Measurements from ENCODE around the gene MRPL32. TPM values are rescaled to one million over a fixed set of nuclear protein-coding genes. Genes with fewer than 3 reads are reported as not detected.
A peak's percentile ranks its signal among the peaks of the same experiment; 100 is the strongest.
"Not testable (repeated sequence)": the region's sequence is repeated elsewhere in the genome, so short reads cannot be mapped to it uniquely, and the experiment has no call there.

The MRPL32 gene
- 10 to 100 TPM; 47.2 to 47.4 TPM for total RNA-seq

DNA sequence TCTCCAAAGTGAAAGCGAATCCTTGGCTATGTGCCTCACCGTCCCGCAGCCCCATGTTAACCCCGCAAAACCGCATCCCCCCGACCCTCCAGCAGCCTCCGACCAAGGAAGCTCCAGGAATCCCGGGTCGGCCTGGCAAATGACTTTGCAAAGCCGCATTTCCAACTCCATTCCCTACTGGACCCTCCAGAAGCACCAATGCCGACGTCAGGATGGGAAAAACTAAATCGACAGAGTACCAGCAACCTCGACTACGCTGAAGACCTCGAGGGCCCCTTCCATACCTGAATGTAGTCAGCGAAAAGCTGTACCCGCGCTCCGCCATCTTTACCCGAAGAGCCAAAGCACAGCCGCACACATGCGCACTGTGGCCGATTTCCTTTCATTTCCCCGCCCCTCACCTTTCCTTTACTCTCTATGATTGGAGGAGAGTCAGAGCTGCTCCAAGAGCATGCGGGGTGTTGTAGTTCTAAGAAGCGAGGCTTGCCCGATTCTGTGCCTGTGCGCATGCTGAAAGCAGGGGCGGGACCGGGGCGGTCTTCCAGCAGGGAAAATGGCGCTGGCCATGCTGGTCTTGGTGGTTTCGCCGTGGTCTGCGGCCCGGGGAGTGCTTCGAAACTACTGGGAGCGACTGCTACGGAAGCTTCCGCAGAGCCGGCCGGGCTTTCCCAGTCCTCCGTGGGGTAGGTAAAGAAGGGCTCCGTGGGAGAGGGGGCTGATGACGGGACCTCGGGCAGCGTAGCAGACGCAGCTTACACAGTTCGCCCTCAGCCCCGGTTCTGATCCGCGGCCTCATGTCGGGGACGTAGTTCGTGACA is at the start of gene MRPL32, which contains the start of gene PSMA2:
TSS of gene MRPL32 (plus strand) at position 543 of the 818 bp plus-strand sequence. CDS start at position 554, 11 bp downstream.
TSS of gene PSMA2 (minus strand) at position 341 of the 818 bp plus-strand sequence. CDS start at position 325, 16 bp downstream.
- Mint-ChIP-seq H3K9me3 (no peaks in the 10 kb centered on the region), H3K27ac (peak within 1 kb of the TSS; percentile 93), H3K4me3 (peak within 1 kb of the TSS; percentile 97), H3K4me1 (peaks cover 67% of the 10 kb centered on the region), H3K36me3 (ENCODE audit: low read depth) (peaks cover 59% of the 10 kb centered on the region), H3K27me3 (no peaks in the 10 kb centered on the region)
- POLR2A ChIA-PET: interaction anchor here (0.6 to 5.8 kb wide), 16 partner anchors 8 to 826 kb away, joined by 3 to 96 read pairs (median 6); partner anchors contain the start of genes BLVRA, C7orf25, COA1 and STK17A
- CTCF ChIA-PET: interaction anchor here (0.8 to 2.6 kb wide), 9 partner anchors 8 to 787 kb away, joined by 3 to 28 read pairs (median 4); partner anchors contain the start of gene STK17A
- peak; percentile 95 for DNase-seq

DNA sequence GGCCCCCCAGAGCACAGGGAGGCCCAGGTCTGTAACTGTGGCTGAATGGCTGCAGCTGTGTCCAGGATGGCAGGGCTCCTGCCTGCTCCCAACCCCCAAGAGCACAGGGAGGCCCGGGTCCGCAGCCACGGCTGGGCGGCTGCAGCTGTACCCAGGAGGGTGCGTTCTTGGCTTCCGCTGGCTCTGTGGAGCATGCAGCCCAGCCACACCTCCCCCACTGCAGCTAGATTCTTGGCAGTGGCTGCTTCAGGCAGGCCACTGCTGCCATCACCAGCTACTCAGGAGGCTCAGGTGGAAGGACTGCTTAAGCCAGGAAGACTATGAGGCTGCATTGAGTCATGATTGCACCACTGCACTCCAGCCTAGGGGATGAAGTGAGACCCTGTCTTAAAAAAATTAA is 48.2 kb upstream of the MRPL32 start:
- H3K4me3 Mint-ChIP-seq: no peak overlapping the region
- peaks cover 15% of the 10 kb centered on the region for H3K4me1 Mint-ChIP-seq
- H3K36me3 Mint-ChIP-seq (ENCODE audit: low read depth): no peaks in the 10 kb centered on the region
- no peak overlapping the region for H3K27ac Mint-ChIP-seq
- CTCF ChIA-PET: no interaction called here
- peaks cover 22% of the 10 kb centered on the region for H3K27me3 Mint-ChIP-seq
- no peaks in the 10 kb centered on the region for H3K9me3 Mint-ChIP-seq
- DNase-seq: no peak
- POLR2A ChIA-PET: no interaction called here

- Mint-ChIP-seq H3K27me3 (peaks cover 22% of the 10 kb centered on the region), H3K4me1 (peaks cover 18% of the 10 kb centered on the region)
- H3K4me3 Mint-ChIP-seq; CTCF ChIA-PET; POLR2A ChIA-PET; DNase-seq; H3K36me3 Mint-ChIP-seq (ENCODE audit: low read depth); H3K27ac Mint-ChIP-seq; H3K9me3 Mint-ChIP-seq: not testable (repeated sequence)
Observed at GRCh38 chr7:42885183-42885582, 47.0 kb upstream of the MRPL32 start.

DNA sequence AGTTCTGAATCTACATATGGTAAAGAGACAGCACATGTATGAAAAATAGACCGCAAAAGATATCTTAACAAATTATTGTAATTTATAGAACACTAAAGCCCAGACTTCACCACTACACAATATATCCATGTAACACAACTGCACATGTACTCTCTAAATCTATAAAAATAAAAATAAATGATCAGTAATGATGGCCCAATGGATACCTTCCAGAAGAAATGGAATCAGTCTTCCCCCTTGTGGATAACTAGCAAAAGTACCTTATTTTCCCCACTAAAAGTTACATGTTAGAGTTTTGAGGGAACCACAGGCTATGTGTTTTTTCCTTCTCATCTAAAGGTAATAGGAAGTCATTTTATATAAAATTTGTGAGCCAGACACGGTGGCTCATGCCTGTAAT is 46.0 kb upstream of the MRPL32 start:
- H3K4me1 Mint-ChIP-seq: peaks cover 18% of the 10 kb centered on the region
- DNase-seq: no peak
- POLR2A ChIA-PET: interaction anchor here (1.0 kb wide), 1 partner anchor 12 kb away, joined by 3 read pairs; no protein-coding TSS in a partner anchor
- no peak overlapping the region for H3K27ac Mint-ChIP-seq
- H3K4me3 Mint-ChIP-seq: no peak overlapping the region
- peaks cover 22% of the 10 kb centered on the region for H3K27me3 Mint-ChIP-seq
- H3K9me3 Mint-ChIP-seq: no peaks in the 10 kb centered on the region
- no peaks in the 10 kb centered on the region for H3K36me3 Mint-ChIP-seq (ENCODE audit: low read depth)
- CTCF ChIA-PET: interaction anchor here (1.5 kb wide), 1 partner anchor 10 kb away, joined by 4 read pairs; no protein-coding TSS in a partner anchor

GRCh38 chr7:42886893-42887505 is 45.2 kb upstream of the MRPL32 start:
- POLR2A ChIA-PET: interaction anchor here (1.0 kb wide), 1 partner anchor 12 kb away, joined by 3 read pairs; no protein-coding TSS in a partner anchor
- H3K4me1 Mint-ChIP-seq: peaks cover 18% of the 10 kb centered on the region
- CTCF ChIA-PET: interaction anchor here (1.0 to 1.5 kb wide), 2 partner anchors 9 to 11 kb away, joined by 4 read pairs; no protein-coding TSS in a partner anchor
- H3K9me3 Mint-ChIP-seq: no peaks in the 10 kb centered on the region
- H3K27me3 Mint-ChIP-seq: peaks cover 22% of the 10 kb centered on the region
- no peak overlapping the region for H3K27ac Mint-ChIP-seq
- DNase-seq: no peak
- H3K4me3 Mint-ChIP-seq: peak overlapping the region; percentile 6
- H3K36me3 Mint-ChIP-seq (ENCODE audit: low read depth): no peaks in the 10 kb centered on the region

DNA sequence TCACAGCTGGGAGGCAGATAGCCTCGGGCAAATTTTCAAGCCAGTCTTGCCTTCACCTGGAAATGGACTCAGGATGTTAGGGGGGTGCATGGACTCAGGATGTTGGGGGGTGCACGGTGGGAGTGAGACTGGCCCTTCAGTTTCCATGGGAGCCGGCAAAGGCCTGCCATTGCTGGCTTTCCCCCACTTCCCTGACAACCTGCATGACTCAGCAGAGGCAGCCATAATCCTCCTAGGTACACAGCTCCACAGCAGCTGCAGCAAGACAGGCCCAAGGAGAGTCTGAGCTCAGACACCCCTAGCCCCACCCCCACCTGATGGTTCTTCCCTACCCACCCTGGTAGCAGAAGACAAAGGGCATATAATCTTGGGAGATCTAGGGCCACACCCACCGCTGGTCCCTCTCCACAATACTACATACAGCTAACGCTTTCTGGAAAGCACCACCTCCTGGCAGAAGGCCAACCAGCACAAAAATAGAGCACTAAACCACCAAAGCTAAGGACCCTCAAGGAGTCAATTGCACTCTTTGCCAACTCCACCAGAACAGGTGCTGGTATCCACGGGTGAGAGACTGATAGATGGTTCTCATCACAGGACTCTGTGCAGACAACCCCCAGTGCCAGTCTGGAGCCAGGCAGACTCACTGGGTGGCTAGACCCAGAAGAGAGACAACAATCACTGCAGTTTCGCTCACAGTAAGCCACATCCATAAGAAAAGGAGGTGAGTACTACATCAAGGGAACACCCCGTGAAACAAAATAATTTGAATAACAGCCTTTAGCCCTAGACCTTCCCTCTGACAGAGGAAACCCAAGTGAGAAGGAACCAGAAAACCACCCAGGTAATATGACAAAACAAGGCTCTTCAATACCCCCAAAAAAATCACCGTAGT is 38.6 kb upstream of the MRPL32 start:
- Mint-ChIP-seq H3K27ac (no peak overlapping the region), H3K9me3 (peaks cover 6% of the 10 kb centered on the region), H3K4me3 (no peak overlapping the region), H3K4me1 (peaks cover 5% of the 10 kb centered on the region), H3K36me3 (ENCODE audit: low read depth) (peaks cover 6% of the 10 kb centered on the region), H3K27me3 (peaks cover 19% of the 10 kb centered on the region)
- DNase-seq: no peak
- ChIA-PET POLR2A (no interaction called here), CTCF (no interaction called here)

- Mint-ChIP-seq H3K36me3 (ENCODE audit: low read depth) (peaks cover 3% of the 10 kb centered on the region), H3K4me1 (no peaks in the 10 kb centered on the region), H3K4me3 (no peak overlapping the region), H3K27me3 (peaks cover 20% of the 10 kb centered on the region), H3K9me3 (no peaks in the 10 kb centered on the region), H3K27ac (no peak overlapping the region)
- POLR2A ChIA-PET: no interaction called here
- CTCF ChIA-PET: interaction anchor here (1.1 kb wide), 1 partner anchor 207 kb away, joined by 6 read pairs; no protein-coding TSS in a partner anchor
- DNase-seq: no peak
Observed at GRCh38 chr7:42900842-42901241, 31.3 kb upstream of the MRPL32 start.

- ChIA-PET POLR2A (no interaction called here), CTCF (no interaction called here)
- Mint-ChIP-seq H3K9me3 (no peaks in the 10 kb centered on the region), H3K4me1 (no peaks in the 10 kb centered on the region), H3K27me3 (peaks cover 9% of the 10 kb centered on the region), H3K27ac (no peak overlapping the region), H3K36me3 (ENCODE audit: low read depth) (no peaks in the 10 kb centered on the region), H3K4me3 (no peak overlapping the region)
- DNase-seq: no peak
Observed at GRCh38 chr7:42902331-42902730, 29.8 kb upstream of the MRPL32 start.

GRCh38 chr7:42906181-42906580 is 26.0 kb upstream of the MRPL32 start:
- Mint-ChIP-seq H3K4me3 (no peak overlapping the region), H3K9me3 (no peaks in the 10 kb centered on the region), H3K27ac (no peak overlapping the region), H3K27me3 (peaks cover 5% of the 10 kb centered on the region), H3K36me3 (ENCODE audit: low read depth) (peaks cover 8% of the 10 kb centered on the region), H3K4me1 (peaks cover 20% of the 10 kb centered on the region)
- DNase-seq: no peak
- POLR2A ChIA-PET: no interaction called here
- CTCF ChIA-PET: no interaction called here

GRCh38 chr7:42907316-42907715 is 24.9 kb upstream of the MRPL32 start:
- H3K4me3 Mint-ChIP-seq: no peak overlapping the region
- ChIA-PET POLR2A (no interaction called here), CTCF (no interaction called here)
- peaks cover 26% of the 10 kb centered on the region for H3K4me1 Mint-ChIP-seq
- no peaks in the 10 kb centered on the region for H3K9me3 Mint-ChIP-seq
- H3K27me3 Mint-ChIP-seq: peaks cover 3% of the 10 kb centered on the region
- no peak for DNase-seq
- no peak overlapping the region for H3K27ac Mint-ChIP-seq
- H3K36me3 Mint-ChIP-seq (ENCODE audit: low read depth): peaks cover 11% of the 10 kb centered on the region

GRCh38 chr7:42910306-42910705 is 21.9 kb upstream of the MRPL32 start:
- POLR2A ChIA-PET: interaction anchor here (1.1 to 3.5 kb wide), 3 partner anchors 12 to 22 kb away, joined by 3 to 26 read pairs (median 3); partner anchors contain the start of genes MRPL32 and PSMA2
- H3K27me3 Mint-ChIP-seq: no peaks in the 10 kb centered on the region

More at GRCh38 chr7:42910306-42910705, 21.9 kb upstream of the MRPL32 start:
- Mint-ChIP-seq H3K36me3 (ENCODE audit: low read depth) (peaks cover 27% of the 10 kb centered on the region), H3K4me1 (peaks cover 56% of the 10 kb centered on the region), H3K4me3 (no peak overlapping the region), H3K27ac (no peak overlapping the region), H3K9me3 (no peaks in the 10 kb centered on the region)
- CTCF ChIA-PET: no interaction called here
- no peak for DNase-seq

All from activated CD4-positive, alpha-beta memory T cell treated with anti-CD3 and anti-CD28 coated beads, Interleukin-2, amount 10 ng/mL, durations not matched to agents 7 days and 5 days (primary cell).